WTC11 (cell line): ENCODE data around the gene SMC1B. TPM values are rescaled to one million over a fixed set of nuclear protein-coding genes. Genes with fewer than 3 reads are reported as not detected.

Experiments
- ATAC-seq: fragments of 200-7000 bp; cut with Tn5 transposase; 2 replicates; pipeline ENCODE4 v1.10.0; 2021; ENCODE audit warnings: mild to moderate bottlenecking, moderate library complexity
- CTCF ChIA-PET: fragments of 300-600 bp; sonication (Branson Sonifier 250); formaldehyde crosslinking; loops from one replicate; lab custom pipeline; 2021; ENCODE audit warnings: antibody characterized with exemption; lab: Charles Lee
- POLR2A ChIA-PET: fragments of 350-600 bp; sonication (Branson Sonifier 250); formaldehyde crosslinking; loops from one replicate; lab custom pipeline; 2021; ENCODE audit warnings: antibody characterized with exemption; lab: Charles Lee
- DNase-seq: peaks from one replicate; pipeline ENCODE4 v3.0.0; 2021; ENCODE audit warnings: low spot score
- H3K27ac Mint-ChIP-seq: 2 replicates; pipeline ENCODE4 v1.8.0; 2021; ENCODE audit warnings: mixed read lengths
- H3K27me3 Mint-ChIP-seq: 2 replicates; pipeline ENCODE4 v1.8.0; 2021; ENCODE audit warnings: low read depth, mild to moderate bottlenecking, moderate library complexity, mixed read lengths
- H3K36me3 Mint-ChIP-seq: 2 replicates; pipeline ENCODE4 v1.8.0; 2021; ENCODE audit warnings: mixed read lengths
- H3K4me1 Mint-ChIP-seq: 2 replicates; pipeline ENCODE4 v1.8.0; 2022; ENCODE audit warnings: mixed read lengths
- H3K4me3 Mint-ChIP-seq: 2 replicates; pipeline ENCODE4 v1.8.0; 2021; ENCODE audit warnings: mild to moderate bottlenecking, moderate library complexity, mixed read lengths
- H3K9me3 Mint-ChIP-seq: 2 replicates; pipeline ENCODE4 v1.8.0; 2021; ENCODE audit warnings: mixed read lengths
- ATF2 ChIP-seq: sonication (generic); formaldehyde crosslinking; IDR thresholded peaks from 2 replicates; pipeline ENCODE4 v1.8.1; 2022; ENCODE audit warnings: low read depth, missing genetic modification reagents, borderline replicate concordance
- CREM ChIP-seq: sonication (generic); formaldehyde crosslinking; IDR thresholded peaks from 2 replicates; pipeline ENCODE4 v1.8.1; 2022; ENCODE audit warnings: mild to moderate bottlenecking, missing genetic modification reagents, moderate library complexity
- E2F4 ChIP-seq: sonication (generic); formaldehyde crosslinking; IDR thresholded peaks from 2 replicates; pipeline ENCODE4 v1.8.1; 2022; ENCODE audit warnings: low read depth, mild to moderate bottlenecking, moderate library complexity, missing genetic modification reagents, borderline replicate concordance
- EMX1 ChIP-seq: fragments of 250-450 bp; sonication (Bioruptor Pico); IDR thresholded peaks from 2 replicates; pipeline ENCODE4 v1.8.0; 2021; ENCODE audit warnings: mild to moderate bottlenecking
- ETV6 ChIP-seq: sonication (generic); formaldehyde crosslinking; IDR thresholded peaks from 2 replicates; pipeline ENCODE4 v1.8.1; 2022; ENCODE audit warnings: mild to moderate bottlenecking, missing genetic modification reagents
- FOXK1 ChIP-seq: sonication (generic); formaldehyde crosslinking; IDR thresholded peaks from 2 replicates; pipeline ENCODE4 v1.8.0; 2022; ENCODE audit warnings: mild to moderate bottlenecking, moderate library complexity, missing genetic modification reagents
- GTF2I ChIP-seq: fragments of 250-450 bp; sonication (Bioruptor Pico); conservative IDR thresholded peaks from 2 replicates; pipeline ENCODE4 v1.4.0; 2021; ENCODE audit warnings: mild to moderate bottlenecking
- HMGXB4 ChIP-seq: sonication (generic); formaldehyde crosslinking; IDR thresholded peaks from 2 replicates; pipeline ENCODE4 v1.8.1; 2023; ENCODE audit warnings: mild to moderate bottlenecking, moderate library complexity, missing genetic modification reagents
- PRDM15 ChIP-seq: sonication (generic); formaldehyde crosslinking; IDR thresholded peaks from 2 replicates; pipeline ENCODE4 v1.8.0; 2022; ENCODE audit warnings: missing genetic modification reagents
- RORB ChIP-seq: fragments of 250-450 bp; sonication (Bioruptor Pico); IDR thresholded peaks from 2 replicates; pipeline ENCODE4 v1.9.0; 2021; ENCODE audit warnings: mild to moderate bottlenecking
- TP53 ChIP-seq: sonication (generic); formaldehyde crosslinking; IDR thresholded peaks from 2 replicates; pipeline ENCODE4 v1.8.1; 2023; ENCODE audit warnings: mild to moderate bottlenecking, missing genetic modification reagents
- ZNF219 ChIP-seq: sonication (generic); formaldehyde crosslinking; IDR thresholded peaks from 2 replicates; pipeline ENCODE4 v1.8.0; 2023; ENCODE audit warnings: missing genetic modification reagents, mild to moderate bottlenecking, borderline replicate concordance
- ZNF317 ChIP-seq: sonication (generic); formaldehyde crosslinking; IDR thresholded peaks from 2 replicates; pipeline ENCODE4 v1.8.1; 2023; ENCODE audit warnings: low read depth, mild to moderate bottlenecking, moderate library complexity, missing genetic modification reagents, borderline replicate concordance
- ZNF396 ChIP-seq: fragments of 250-450 bp; sonication (Bioruptor Pico); IDR thresholded peaks from 2 replicates; pipeline ENCODE4 v1.8.0; 2021; ENCODE audit warnings: mild to moderate bottlenecking, moderate library complexity, borderline replicate concordance
- ZNF423 ChIP-seq: fragments of 250-450 bp; sonication (Bioruptor Pico); IDR thresholded peaks from 2 replicates; pipeline ENCODE4 v2.1.2; 2022; ENCODE audit warnings: mild to moderate bottlenecking, moderate library complexity
- total RNA-seq: library from RNA; stranded (reverse); gene quantifications from 3 replicates; pipeline ENCODE4 v1.2.3, GENCODE V29; 2021
- TF ChIP-seq, protein P1 (sequence below): sonication (generic); formaldehyde crosslinking; IDR thresholded peaks from 2 replicates; pipeline ENCODE4 v1.8.0; 2022; ENCODE audit warnings: mild to moderate bottlenecking, missing genetic modification reagents
- TF ChIP-seq, protein P2 (sequence below): sonication (generic); formaldehyde crosslinking; IDR thresholded peaks from 2 replicates; pipeline ENCODE4 v1.8.1; 2023; ENCODE audit warnings: mild to moderate bottlenecking, missing genetic modification reagents, borderline replicate concordance

Gene SMC1B
- total RNA-seq, 1 experiment from 2014 or later, result 0.07 TPM

DNA sequence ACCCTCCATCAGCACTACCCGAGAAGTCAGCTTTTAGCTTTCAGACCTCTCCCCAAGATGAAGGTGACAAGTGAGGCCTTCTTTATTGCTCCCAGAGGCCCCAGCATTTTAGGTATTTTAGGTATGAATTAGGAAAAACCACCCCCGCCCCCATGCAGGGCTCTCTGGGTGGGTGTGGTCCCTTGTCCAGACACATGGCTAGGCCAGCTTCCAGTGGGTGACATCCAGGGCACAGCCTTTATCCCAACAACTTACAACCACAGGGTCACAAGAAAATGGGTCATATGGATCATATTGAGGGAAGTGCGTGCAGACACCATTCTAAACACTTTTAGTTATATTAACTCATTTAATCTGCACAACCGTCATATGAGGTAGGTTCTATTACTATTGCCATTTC, 42.2 kb upstream of the SMC1B start (continued):
- TF ChIP-seq ATF2 (CRISPR knock-in tag), result no peak

DNA sequence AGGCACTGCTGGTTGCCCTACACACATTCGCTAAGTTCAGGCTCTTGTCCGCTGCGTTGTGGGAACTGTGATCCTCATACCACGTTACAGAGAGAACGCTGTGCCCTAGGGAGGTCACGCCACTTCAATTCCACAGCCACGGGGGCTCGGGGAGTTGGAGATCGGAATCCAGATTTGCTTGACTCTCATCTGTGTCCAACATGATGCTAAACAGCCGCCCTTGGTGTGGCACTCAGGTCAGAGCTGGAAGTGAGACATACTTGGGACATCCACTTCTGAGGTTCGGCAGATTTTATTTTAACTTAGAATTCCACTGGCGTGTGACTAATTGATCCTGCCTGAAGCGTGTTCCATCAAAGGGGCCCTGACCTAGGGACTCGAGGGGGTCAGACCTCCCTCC, 41.8 kb upstream of the SMC1B start:
- CTCF ChIA-PET, result no interaction called here
- H3K4me1 Mint-ChIP-seq, result no peaks in the 10 kb centered on the region
- no peak overlapping the region for H3K4me3 Mint-ChIP-seq
- no peak for ATAC-seq
- TF ChIP-seq TP53 (CRISPR knock-in tag) (no peak), FOXK1 (CRISPR knock-in tag) (no peak), CREM (CRISPR knock-in tag) (no peak), ZNF219 (CRISPR knock-in tag) (no peak), GTF2I (CRISPR knock-in tag) (no peak), ZNF396 (CRISPR knock-in tag) (no peak), PRDM15 (CRISPR knock-in tag) (no peak), E2F4 (CRISPR knock-in tag) (no peak)
- TF ChIP-seq, protein P1, sequence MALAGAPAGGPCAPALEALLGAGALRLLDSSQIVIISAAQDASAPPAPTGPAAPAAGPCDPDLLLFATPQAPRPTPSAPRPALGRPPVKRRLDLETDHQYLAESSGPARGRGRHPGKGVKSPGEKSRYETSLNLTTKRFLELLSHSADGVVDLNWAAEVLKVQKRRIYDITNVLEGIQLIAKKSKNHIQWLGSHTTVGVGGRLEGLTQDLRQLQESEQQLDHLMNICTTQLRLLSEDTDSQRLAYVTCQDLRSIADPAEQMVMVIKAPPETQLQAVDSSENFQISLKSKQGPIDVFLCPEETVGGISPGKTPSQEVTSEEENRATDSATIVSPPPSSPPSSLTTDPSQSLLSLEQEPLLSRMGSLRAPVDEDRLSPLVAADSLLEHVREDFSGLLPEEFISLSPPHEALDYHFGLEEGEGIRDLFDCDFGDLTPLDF, result no peak
- DNase-seq, result no peak
- POLR2A ChIA-PET, result no interaction called here
- H3K27me3 Mint-ChIP-seq, result no peaks in the 10 kb centered on the region
- no peaks in the 10 kb centered on the region for H3K36me3 Mint-ChIP-seq
- H3K27ac Mint-ChIP-seq, result no peak overlapping the region
- H3K9me3 Mint-ChIP-seq, result no peaks in the 10 kb centered on the region

DNA sequence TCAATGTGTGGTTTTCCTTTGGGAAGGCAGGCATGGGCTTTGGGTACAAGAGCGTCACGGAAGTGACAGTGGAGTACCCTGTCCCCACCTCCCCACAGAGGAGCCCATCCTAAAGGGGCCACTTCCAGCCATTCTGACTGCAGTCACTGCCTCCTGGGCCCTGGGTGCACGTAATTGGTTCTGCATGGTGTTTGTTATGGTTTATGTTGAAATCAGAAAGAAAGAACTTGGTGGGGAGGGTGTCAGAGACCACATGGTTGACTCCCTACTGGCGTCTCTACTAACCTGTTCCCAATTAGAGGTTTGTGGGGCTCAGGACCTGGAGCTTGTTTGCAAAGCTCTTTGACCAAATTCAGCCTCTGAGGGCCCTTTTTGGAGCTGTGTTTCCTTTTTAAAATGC, 40.9 kb upstream of the SMC1B start:
- no peaks in the 10 kb centered on the region for H3K36me3 Mint-ChIP-seq
- H3K4me1 Mint-ChIP-seq, result no peaks in the 10 kb centered on the region
- CTCF ChIA-PET, result no interaction called here
- no peak overlapping the region for H3K4me3 Mint-ChIP-seq
- POLR2A ChIA-PET, result no interaction called here
- H3K27ac Mint-ChIP-seq, result no peak overlapping the region
- no peaks in the 10 kb centered on the region for H3K27me3 Mint-ChIP-seq
- ATAC-seq (no peak), DNase-seq (no peak)
- no peaks in the 10 kb centered on the region for H3K9me3 Mint-ChIP-seq
- TF ChIP-seq ZNF317 (CRISPR knock-in tag), result no peak
- TF ChIP-seq EMX1 (CRISPR knock-in tag), result no peak
- TF ChIP-seq ETV6, result no peak
- no peak for TF ChIP-seq TP53 (CRISPR knock-in tag)
- TF ChIP-seq HMGXB4 (CRISPR knock-in tag), result no peak
- TF ChIP-seq RORB (CRISPR knock-in tag), result no peak
- no peak for TF ChIP-seq E2F4 (CRISPR knock-in tag)
- TF ChIP-seq ZNF423 (CRISPR knock-in tag), result no peak
- TF ChIP-seq GTF2I (CRISPR knock-in tag), result no peak
- TF ChIP-seq, protein P2, sequence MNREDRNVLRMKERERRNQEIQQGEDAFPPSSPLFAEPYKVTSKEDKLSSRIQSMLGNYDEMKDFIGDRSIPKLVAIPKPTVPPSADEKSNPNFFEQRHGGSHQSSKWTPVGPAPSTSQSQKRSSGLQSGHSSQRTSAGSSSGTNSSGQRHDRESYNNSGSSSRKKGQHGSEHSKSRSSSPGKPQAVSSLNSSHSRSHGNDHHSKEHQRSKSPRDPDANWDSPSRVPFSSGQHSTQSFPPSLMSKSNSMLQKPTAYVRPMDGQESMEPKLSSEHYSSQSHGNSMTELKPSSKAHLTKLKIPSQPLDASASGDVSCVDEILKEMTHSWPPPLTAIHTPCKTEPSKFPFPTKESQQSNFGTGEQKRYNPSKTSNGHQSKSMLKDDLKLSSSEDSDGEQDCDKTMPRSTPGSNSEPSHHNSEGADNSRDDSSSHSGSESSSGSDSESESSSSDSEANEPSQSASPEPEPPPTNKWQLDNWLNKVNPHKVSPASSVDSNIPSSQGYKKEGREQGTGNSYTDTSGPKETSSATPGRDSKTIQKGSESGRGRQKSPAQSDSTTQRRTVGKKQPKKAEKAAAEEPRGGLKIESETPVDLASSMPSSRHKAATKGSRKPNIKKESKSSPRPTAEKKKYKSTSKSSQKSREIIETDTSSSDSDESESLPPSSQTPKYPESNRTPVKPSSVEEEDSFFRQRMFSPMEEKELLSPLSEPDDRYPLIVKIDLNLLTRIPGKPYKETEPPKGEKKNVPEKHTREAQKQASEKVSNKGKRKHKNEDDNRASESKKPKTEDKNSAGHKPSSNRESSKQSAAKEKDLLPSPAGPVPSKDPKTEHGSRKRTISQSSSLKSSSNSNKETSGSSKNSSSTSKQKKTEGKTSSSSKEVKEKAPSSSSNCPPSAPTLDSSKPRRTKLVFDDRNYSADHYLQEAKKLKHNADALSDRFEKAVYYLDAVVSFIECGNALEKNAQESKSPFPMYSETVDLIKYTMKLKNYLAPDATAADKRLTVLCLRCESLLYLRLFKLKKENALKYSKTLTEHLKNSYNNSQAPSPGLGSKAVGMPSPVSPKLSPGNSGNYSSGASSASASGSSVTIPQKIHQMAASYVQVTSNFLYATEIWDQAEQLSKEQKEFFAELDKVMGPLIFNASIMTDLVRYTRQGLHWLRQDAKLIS, result no peak
